Motor neuron (in vitro differentiated cells): Measurements from ENCODE around the gene TTC36. TPM values are rescaled to one million over a fixed set of nuclear protein-coding genes. Genes with fewer than 3 reads are reported as not detected.
"Not testable (repeated sequence)": the region's sequence is repeated elsewhere in the genome, so short reads cannot be mapped to it uniquely, and the experiment has no call there.

Source experiments
- ATAC-seq, 8 experiments: fragments of 200-7000 bp; cut with Tn5 transposase; replicated peaks in 6 of 8; 2 replicates each; pipeline ENCODE4 v1.8.0; 2021; ENCODE audit warnings: mild to moderate bottlenecking in 8 of 8, moderate library complexity in 8 of 8
- H3K27ac ChIP-seq, 2 donors: fragments of 250-450 bp; sonication (Bioruptor Pico); 2 replicates each; pipeline ENCODE4 v1.9.0; 2021; ENCODE audit warnings: antibody characterized with exemption in 2 of 2, mild to moderate bottlenecking in 2 of 2, moderate library complexity in 1 of 2
- H3K4me1 ChIP-seq, 2 donors: fragments of 250-450 bp; sonication (Bioruptor Pico); replicated peaks in 1 of 2; 2 replicates each; pipeline ENCODE4 v1.6.1; 2021; ENCODE audit warnings: antibody characterized with exemption in 2 of 2, mild to moderate bottlenecking in 2 of 2, moderate library complexity in 1 of 2
- H3K4me3 ChIP-seq, 5 donors: fragments of 250-450 bp; sonication (Bioruptor Pico); 2 replicates each; pipeline ENCODE4 v1.9.0; 2021; ENCODE audit warnings: antibody characterized with exemption in 5 of 5, mild to moderate bottlenecking in 5 of 5, moderate library complexity in 4 of 5
- WGBS, 10 experiments: fragments of 450-650 bp; shearing (Covaris generic); methylation state at CpG; one replicate each; pipeline ENCODE4 v1.0.0; 2022; 5-methylcytosine and 5-hydroxymethylcytosine counted together
- in situ Hi-C, 9 experiments: fragments of 400-800 bp; cut with MboI; loops; one replicate each; pipeline ENCODE4 v1.15.0; 2021; ENCODE audit warnings: low sequenced_read_pairs in 9 of 9, low pct_unique_long_range_greater_than_20kb in 2 of 9; ENCODE audit not compliant: unreplicated experiment in 9 of 9
- total RNA-seq, 8 experiments: library from RNA; unstranded; fragments of 300-600 nt; gene quantifications; 2 replicates each; pipeline versions ENCODE4 v1.2.3 to v1.2.4, GENCODE V29; 2022

TTC36 gene
- total RNA-seq, 8 experiments from 2014 or later = 0.38 to 1.3 (median 0.60) TPM; not detected in 3

DNA sequence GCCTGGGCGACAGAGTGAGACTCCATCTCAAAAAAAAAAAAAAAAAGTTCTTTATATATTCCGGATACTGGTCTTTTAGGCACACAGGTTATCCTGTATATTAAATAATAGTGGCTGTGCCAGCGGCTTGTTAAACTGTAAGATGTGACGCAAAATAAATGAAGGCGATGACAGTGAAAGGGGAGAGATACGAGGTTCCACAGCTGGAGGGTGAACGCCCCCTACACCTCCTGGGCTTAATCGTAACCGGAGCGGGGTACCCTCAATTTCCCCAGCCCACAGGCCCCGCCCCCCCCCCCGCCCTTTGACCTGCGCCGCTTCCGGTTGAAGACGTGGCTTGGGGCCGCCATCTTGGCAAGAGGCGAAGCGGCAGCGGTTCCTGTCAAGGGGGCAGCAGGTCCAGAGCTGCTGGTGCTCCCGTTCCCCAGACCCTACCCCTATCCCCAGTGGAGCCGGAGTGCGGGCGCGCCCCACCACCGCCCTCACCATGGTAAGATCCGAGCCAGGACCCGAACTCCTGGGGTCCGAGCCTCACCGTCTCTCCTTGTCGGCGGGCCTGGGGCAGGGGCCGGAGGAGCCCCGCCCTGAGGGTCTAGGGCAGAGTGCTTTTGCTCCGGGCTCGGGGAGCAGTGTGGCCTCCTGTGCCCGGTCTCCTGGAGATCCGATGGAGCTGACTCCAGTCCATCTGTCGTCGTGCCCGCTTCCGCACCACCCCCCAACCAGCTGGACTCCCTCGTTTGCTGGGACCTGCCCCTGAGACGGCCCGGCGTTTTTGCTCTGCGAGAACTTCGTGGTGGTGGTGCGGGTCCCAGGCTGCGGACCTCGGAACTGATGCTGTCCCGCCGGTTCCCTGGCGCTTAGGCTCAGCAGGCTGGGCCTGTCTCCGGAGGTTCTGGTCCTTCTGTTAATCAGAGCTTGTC is 45.0 kb downstream of the TTC36 start, which contains the start of gene ARCN1:
ARCN1 (plus strand) TSS at position 349 of the 920 bp plus-strand sequence; CDS start at position 488, 139 bp downstream.
- Histone ChIP-seq H3K4me3 (peak within 1 kb of the TSS; percentile 96 to 100 (median 97)), H3K4me1 (peaks cover 8 to 27% of the 10 kb centered on the region in 2 donors), H3K27ac (peak within 1 kb of the TSS; percentile 100)
- ATAC-seq = peak; percentile 68 to 89 (median 86)
- in situ Hi-C loops = no loop called here
- 0 to 4% (median 0%) methylated on average over 1 to 11 of the region's 55 CpGs; no CpG with 5 or more reads in 4 of the 10 experiments for whole genome bisulfite sequencing, 10 experiments

- Histone ChIP-seq H3K4me1 (peaks cover 8 to 27% of the 10 kb centered on the region in 2 donors), H3K4me3 (peak overlapping the region; percentile 96 to 100 (median 97)), H3K27ac (peak overlapping the region; percentile 100)
- ATAC-seq = peak; percentile 7 to 26 (median 16)
- in situ Hi-C loops = no loop called here
- WGBS, 10 experiments = 0 to 20% (median 0%) methylated on average over 1 to 9 of the region's 10 CpGs; no CpG with 5 or more reads in 1 of the 10 experiments
These were observed 45.8 kb downstream of the TTC36 start for GRCh38 chr11:118572981-118573550.

DNA sequence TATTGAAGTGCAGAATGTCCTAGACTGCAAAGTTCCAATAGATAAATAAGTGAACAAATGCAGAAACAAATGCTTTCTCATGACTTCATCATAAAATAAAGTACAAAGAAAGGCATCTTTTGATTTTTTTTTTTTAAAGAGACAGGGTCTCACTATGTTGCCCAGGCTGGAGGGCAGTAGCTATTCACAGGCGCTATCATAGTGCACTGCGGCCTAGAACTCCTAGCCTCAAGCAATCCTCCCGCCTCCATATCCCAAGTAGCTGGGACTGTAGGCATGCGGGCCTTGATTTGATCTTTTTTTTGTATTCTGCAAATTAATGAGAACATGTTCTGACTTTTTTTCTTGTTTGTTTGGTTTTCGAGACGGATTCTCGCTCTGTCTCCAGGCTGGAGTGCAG is 47.4 kb downstream of the TTC36 start:
- no peak overlapping the region for H3K4me3 ChIP-seq
- no peak overlapping the region for H3K27ac ChIP-seq
- in situ Hi-C loops = no loop called here
- no peak for ATAC-seq
- peaks cover 8 to 27% of the 10 kb centered on the region in 2 donors for H3K4me1 ChIP-seq
- WGBS, 10 experiments = 20 to 100% (median 72%) methylated on average over 1 to 6 of the region's 7 CpGs; no CpG with 5 or more reads in 2 of the 10 experiments

DNA sequence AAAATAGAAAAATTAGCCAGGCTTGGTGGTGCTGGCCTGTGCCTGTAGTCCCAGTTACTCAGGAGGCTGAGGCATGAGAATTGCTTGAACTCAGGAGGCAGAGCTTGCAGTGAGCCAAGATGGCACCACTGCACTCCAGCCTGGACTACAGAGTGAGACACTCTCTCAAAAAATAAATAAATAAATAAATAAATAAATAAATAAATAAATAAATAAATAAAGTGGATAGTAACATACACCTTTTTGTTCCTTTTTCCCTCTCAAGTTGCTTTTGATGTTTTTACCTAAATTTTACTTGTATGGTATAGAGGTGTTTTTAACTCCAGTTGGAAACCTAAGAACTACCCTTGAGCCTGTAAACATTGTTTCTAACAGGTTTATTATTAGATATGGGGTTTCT is 50.7 kb downstream of the TTC36 start:
- in situ Hi-C loops, ATAC-seq, H3K4me3 ChIP-seq, H3K27ac ChIP-seq: not testable (repeated sequence)
- H3K4me1 ChIP-seq = peaks cover 5 to 22% of the 10 kb centered on the region in 2 donors

Other genes with a start within 250 kb of the TTC36 start
- 1 to 10 TPM in 1 of 8 experiments, under 1 TPM in 3, not detected in 4; 0.17 to 1.2 (median 0.43) TPM for gene CD3E, start 222.7 kb upstream of the TTC36 start, total RNA-seq
- gene CD3D, start 184.8 kb upstream of the TTC36 start, total RNA-seq = not detected
- gene CD3G, start 183.1 kb upstream of the TTC36 start, total RNA-seq = under 1 TPM in 3 of 8 experiments, not detected in 5; 0.24 to 0.71 (median 0.52) TPM
- gene UBE4A, start 167.9 kb upstream of the TTC36 start, total RNA-seq = 10 to 100 TPM; 25.3 to 57.3 (median 39.1) TPM
- gene ATP5MG, start 125.9 kb upstream of the TTC36 start, total RNA-seq = 100 to 1,000 TPM; 145 to 207 (median 182) TPM
- gene KMT2A, start 91.0 kb upstream of the TTC36 start, total RNA-seq = 10 to 100 TPM; 23.2 to 70.5 (median 47.6) TPM
- 10 to 100 TPM in 7 of 8 experiments, 1 to 10 TPM in 1; 2.4 to 33.7 (median 24.0) TPM for gene TMEM25, start 3.7 kb downstream of the TTC36 start, total RNA-seq
- gene IFT46, start 38.5 kb downstream of the TTC36 start, total RNA-seq = 10 to 100 TPM; 20.0 to 60.2 (median 24.1) TPM
- 100 to 1,000 TPM in 6 of 8 experiments, 10 to 100 TPM in 2; 87.9 to 155 (median 122) TPM for gene ARCN1, start 44.9 kb downstream of the TTC36 start, total RNA-seq
- gene PHLDB1, start 80.1 kb downstream of the TTC36 start, total RNA-seq = 10 to 100 TPM; 37.5 to 96.4 (median 49.1) TPM
- gene TREH, start 152.2 kb downstream of the TTC36 start, total RNA-seq = 1 to 10 TPM in 1 of 8 experiments, under 1 TPM in 7; 0.31 to 2.4 (median 0.44) TPM